ENCODE data around the gene TBC1D16. TPM values are rescaled to one million over a fixed set of nuclear protein-coding genes. Genes with fewer than 3 reads are reported as not detected.

Gene TBC1D16
- total RNA-seq, 1 donor from 2014 or later: 14.0 TPM

GRCh38 chr17:79984045-79984840 lies 51.4 kb downstream of the TBC1D16 start:
- DNase-seq: no peak
- intact Hi-C loops (cut with DNase I): no loop called here
- no peak for ATAC-seq (ENCODE audit: poor library complexity)

DNA sequence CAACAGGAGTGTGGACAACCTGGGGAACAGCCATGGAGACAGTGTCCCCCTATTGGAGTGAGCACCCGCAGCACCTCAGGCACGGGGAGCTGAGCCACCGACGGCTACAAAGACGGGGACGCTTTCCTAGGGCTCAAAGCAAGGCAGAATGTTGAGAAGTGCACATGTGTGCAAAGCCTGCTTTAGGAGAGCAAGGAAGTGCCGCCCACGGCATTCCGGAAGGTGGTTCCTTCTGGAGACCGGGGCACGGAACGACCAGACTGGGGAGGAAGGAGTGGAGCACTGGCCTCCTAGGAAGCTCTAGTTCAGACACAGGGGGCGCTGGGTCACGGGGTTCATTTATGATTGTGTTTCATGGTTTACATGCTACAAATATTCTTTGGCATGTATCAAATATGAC lies 52.2 kb downstream of the TBC1D16 start:
- ATAC-seq (ENCODE audit: poor library complexity) (no peak), DNase-seq (no peak)
- intact Hi-C loops (cut with DNase I): no loop called here

- DNase-seq (no peak), ATAC-seq (ENCODE audit: poor library complexity) (no peak)
- intact Hi-C loops (cut with DNase I): no loop called here
Observed at GRCh38 chr17:79982986-79983385, 52.7 kb downstream of the TBC1D16 start.

DNA sequence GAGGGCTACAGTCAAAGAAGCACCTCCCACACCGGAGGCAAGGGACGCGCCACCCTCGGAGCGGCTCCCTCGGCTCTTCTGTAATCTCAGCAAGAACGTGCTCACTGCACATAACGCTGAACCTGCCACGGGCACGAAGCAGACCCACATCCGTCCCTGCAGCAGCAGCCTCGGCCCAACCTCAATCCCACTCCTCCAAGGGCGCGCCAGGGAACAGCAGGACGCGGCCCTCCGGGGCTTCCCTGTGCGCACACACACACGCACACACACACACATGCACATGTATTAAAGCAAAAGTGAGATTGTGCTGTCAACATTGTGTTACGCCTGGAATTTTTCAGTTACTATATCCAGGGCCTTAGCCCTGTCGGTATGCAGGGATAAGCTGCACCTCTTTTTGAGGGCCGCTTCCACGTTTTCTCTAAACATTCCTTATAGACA lies 54.0 kb downstream of the TBC1D16 start:
- no peak for ATAC-seq (ENCODE audit: poor library complexity)

GRCh38 chr17:79981090-79981489 lies 54.6 kb downstream of the TBC1D16 start:
- no peak for ATAC-seq (ENCODE audit: poor library complexity)
- intact Hi-C loops (cut with DNase I): no loop called here
- no peak for DNase-seq

More for the DNA sequence above, 54.0 kb downstream of the TBC1D16 start:
- intact Hi-C loops (cut with DNase I): no loop called here
- DNase-seq: no peak

DNA sequence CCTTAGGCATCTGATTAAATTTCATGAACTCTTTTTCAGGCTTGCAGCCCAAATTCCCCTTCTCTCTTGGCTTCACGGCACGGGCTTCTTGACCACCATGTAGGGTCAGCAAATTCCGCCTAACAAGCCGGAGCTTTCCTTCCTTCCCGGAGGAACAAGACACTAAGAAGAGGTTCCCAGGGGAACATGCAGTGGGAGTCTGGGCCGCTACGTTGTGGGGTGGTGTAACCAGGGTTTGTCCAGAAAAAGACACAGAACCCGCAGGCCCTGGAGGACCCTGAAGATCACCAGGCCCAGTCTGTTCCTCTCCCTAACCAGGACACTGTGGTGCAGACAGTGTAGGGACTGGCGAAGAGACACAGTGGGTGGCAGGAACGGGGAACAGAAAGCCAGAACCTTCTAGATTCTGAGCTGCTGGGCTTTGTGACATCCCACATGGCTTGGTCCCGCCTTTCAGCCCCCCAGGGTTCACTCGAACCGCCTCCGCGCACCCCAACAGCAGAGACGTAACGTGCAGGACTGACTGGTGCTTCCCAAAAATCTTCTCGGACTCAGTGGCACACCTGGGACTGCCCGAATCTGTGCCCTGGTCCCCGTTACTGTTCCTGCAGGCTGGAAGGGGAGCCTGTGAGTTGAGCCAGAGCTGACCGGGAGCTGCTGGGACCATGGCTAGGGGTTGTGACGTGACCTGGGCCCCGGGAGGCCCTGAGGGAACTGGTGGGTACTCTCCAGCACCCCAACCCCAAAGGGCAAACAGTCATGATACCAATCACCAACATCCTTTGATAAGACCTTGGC lies 55.2 kb downstream of the TBC1D16 start:
- no peak for ATAC-seq (ENCODE audit: poor library complexity)
- intact Hi-C loops (cut with DNase I): no loop called here
- DNase-seq: no peak

DNA sequence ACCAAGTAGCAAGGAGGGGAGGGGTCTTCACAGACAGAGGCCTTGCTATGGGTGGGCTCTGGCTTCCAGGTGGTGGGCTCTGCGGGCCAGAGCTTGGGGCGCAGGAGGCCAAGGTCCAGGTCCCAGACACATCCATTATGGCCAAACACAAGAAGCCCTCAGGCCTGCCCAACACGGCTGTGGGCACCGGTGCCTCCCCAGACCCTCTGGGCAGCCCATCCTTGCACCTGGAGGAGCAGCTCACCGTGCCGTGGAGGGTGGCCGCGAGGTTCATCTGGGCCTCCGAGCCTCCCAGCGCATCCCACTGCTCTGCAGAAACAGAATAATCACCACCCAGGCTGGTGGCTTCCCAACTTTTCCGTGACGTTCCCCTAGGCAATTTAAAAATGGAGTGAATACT lies 55.9 kb downstream of the TBC1D16 start:
- ATAC-seq (ENCODE audit: poor library complexity) (no peak), DNase-seq (no peak)
- intact Hi-C loops (cut with DNase I): loop anchor here (10.0 kb wide), 1 partner anchor 135 kb away; no protein-coding TSS in a partner anchor

DNA sequence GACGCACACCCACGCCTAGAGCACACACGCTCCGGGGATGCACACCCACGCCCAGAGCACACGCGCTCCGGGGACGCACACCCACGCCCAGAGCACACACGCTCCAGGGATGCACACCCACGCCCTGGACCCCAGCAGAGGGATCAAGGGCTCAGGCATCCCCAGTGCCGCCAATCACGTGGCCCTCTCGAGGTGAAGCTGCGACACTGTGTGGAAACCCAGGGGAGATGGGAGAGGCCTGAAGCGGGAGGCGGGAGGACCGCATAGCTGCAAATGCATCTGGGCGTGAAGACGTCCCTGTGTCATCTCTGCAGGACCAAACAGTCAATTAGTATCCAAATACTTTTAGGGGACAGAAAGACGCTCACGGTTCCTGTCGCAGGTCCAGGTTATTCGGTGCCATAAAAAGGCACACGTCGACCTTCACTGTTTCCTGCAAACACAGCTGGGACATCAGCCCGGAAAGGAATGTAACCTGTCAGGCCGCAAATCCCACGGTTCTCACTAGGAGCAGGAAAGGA lies 56.4 kb downstream of the TBC1D16 start:
- intact Hi-C loops (cut with DNase I): loop anchor here (10.0 kb wide), 1 partner anchor 134 kb away; no protein-coding TSS in a partner anchor
- ATAC-seq (ENCODE audit: poor library complexity) (no peak), DNase-seq (no peak)

DNA sequence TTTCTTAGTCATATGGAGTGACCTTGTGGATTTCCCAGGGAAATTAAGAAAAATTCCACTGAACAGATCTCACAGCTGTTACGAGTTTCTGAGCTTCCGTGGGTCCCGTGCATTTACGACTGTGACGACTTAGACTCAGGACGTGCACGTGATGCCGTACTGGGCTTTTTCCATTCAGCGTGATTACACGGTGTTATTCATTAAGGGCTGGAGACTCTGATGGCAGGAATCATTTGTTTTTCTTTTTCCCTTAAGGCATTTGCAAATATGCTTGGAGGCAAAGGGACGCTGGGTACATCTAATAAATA lies 57.2 kb downstream of the TBC1D16 start:
- intact Hi-C loops (cut with DNase I): loop anchor here (10.0 kb wide), 1 partner anchor 134 kb away; no protein-coding TSS in a partner anchor
- ATAC-seq (ENCODE audit: poor library complexity) (no peak), DNase-seq (no peak)

DNA sequence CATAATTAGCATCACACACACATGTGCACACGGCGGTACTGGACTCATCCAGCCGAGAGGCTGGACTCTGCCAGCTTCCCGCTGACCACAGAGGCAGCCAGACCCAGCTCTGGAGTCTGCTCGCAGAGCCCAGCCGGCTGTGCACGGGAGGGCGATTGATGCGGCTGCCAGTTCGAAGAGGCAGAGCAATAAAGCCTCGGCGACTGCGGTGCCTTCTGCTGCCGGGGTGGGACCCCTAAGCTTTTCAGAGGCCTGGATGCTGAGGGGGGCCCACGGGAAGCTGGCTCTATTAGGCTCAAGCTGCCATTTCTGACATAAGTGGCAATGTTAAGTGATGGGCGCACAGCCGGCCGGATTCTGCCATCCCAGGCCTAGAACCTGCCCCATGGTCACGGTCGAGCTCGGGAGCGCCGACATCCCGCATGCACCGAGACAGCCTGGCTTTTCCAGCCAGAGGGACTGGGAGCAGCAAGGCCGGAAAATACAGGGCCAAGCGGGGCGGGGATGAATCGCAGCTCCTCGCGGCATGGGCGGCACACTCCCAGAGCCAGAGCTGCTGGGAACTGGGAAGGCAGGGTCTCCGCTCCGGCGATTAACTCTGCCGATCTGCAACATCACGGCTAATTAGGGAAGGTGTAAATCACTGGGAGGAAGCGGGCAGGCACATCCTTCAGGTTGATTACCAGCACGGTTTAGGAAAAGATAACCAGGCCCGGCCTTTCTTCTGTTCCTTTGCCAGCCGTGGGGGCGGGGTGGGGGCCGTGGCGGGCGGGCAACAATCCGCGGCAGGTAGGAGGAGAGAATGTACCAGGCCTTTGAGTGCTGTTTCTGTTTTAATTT lies 57.7 kb downstream of the TBC1D16 start:
- ATAC-seq (ENCODE audit: poor library complexity): no peak
- DNase-seq: no peak
- intact Hi-C loops (cut with DNase I): loop anchor here (10.0 kb wide), 1 partner anchor 133 kb away; no protein-coding TSS in a partner anchor

DNA sequence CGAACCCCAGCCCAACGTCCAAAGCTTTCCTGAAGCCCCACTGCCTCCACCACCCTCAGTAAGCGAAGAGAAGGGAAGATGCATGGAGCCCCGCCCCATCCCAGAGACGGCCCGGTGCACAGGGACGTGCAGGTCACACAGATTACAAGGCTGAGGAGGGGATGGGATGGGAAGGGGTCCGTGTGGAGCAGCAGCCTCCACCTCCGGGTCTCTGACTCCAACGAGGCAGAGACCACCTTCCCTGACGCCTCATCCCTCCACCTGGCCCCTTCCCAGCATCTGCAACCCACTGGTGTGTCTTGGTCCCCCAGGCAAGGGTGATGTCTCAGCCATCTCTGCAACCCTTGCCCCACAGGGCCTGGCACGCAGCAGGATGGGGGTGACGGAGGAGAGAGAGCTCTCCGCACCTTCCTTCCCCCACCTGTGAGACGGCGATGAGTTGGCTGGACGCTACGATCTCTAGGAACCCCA lies 58.5 kb downstream of the TBC1D16 start:
- ATAC-seq (ENCODE audit: poor library complexity) (no peak), DNase-seq (no peak)
- intact Hi-C loops (cut with DNase I): loop anchor here (10.0 kb wide), 1 partner anchor 132 kb away; no protein-coding TSS in a partner anchor

DNA sequence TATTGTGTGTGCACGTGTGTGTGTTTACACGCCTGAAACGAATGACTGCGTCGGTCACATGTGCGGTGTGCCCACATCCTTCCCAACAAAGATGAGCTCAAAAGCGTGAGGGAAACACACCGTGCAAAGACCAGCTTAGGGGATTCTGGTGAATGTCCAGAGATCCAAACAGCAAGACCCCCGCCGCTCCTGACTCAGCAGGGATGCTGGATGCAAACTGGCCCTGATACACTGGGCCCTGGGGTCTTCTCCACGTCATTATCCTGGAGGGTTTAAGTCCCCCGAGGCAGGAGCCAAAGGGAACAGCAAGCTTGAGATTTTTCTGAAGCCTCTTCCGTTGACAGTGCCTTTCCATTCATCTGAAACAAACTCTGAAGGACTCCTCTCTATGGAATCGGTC lies 59.2 kb downstream of the TBC1D16 start:
- DNase-seq: no peak
- ATAC-seq (ENCODE audit: poor library complexity): no peak
- intact Hi-C loops (cut with DNase I): loop anchor here (10.0 kb wide), 1 partner anchor 132 kb away; no protein-coding TSS in a partner anchor

DNA sequence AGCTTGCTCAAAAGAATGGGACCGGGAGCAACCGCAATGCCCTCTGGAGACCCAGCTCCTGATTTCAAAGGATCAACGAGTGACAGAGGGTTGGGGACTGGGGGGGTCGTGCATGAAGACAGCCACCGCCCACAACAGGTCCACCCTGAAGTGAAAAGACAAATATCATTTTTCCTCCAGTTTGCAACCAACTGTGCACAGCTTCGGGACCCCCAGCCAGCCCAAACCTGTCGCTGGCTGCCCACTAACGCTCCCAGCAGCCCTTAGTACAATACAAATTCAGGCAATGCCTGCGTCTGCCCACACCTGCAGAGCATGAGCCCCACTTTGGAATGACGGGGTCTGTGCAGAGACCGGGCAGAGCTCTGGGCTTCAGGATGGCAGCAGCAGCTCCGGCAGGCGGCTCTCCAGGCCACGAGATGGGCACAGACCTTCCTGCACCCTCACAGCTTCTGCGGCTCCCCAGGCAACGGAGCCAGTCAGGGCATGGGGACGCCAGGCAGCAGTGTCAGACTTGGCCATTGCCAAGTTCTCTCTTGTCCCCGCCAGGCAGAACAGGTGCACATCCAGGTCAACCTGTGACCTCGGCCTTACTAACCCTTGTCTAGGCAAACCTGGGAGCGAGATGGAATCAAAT lies 60.1 kb downstream of the TBC1D16 start:
- ATAC-seq (ENCODE audit: poor library complexity) (no peak), DNase-seq (no peak)
- intact Hi-C loops (cut with DNase I): loop anchor here (10.0 kb wide), 1 partner anchor 131 kb away; no protein-coding TSS in a partner anchor

DNA sequence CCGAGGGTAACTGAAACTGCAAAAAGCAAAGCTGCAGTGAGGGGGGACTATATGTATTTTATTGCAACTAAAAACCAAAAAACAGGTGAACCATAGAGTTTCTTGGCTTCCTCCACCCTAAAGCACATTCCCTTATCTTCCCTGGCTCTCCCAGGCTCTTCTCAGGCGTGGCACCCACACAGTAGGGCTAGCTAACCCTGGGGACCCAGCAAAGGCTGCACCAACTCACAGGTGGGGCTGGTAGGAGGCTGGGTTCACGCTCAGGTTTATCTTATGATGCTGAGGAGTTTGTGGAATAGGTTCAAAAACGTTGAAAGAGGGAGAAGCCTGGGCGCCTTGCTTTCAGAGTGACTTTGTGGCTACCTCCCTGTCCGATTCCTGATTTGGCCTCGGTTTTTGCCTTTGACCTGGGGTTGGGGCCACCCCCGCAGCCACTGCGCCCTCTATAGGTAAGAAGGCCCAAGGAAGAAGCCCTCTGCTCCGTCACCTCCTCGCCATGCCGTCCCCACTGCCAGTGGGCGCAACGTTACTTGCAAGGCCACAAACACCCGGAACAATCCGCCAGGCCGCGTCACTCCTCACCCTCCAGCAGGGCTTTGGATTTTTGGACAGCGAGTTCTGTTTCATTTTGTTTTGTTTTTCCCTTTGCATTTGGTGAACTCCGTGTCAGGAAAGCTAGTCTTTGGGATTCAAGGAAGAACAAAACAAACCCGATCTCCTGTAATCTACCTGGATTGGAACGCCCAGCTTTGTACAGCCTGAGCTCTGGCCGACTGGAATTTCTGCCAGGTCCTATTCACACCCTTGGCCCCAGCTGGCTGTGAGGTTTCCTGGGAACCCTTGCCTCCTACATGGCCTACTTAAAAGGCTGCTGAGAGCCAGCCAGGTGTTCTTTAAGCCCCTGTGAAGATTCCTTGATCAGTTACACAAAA lies 60.8 kb downstream of the TBC1D16 start:
- ATAC-seq (ENCODE audit: poor library complexity): no peak
- intact Hi-C loops (cut with DNase I): loop anchor here (10.0 kb wide), 1 partner anchor 130 kb away; no protein-coding TSS in a partner anchor
- no peak for DNase-seq

DNA sequence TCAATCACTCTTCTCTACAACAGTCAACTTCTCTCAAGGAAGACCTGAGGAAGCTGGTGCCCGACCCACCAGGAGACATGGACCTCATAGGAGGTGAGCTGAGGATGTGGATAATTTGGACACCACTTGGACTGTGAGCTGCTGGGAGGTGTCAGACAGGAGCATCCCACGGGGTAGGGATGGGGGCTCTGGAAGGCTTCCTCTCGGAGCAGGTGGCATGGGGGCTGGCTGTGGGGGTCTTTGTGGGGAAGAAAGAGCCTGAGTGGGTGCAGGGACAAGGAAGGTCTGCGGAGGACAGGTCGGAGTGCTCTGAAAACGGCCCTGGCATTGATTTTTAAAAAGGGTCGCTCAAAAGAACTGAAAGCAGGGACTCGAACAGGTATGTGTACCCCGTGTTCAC lies 64.0 kb downstream of the TBC1D16 start:
- no peak for ATAC-seq (ENCODE audit: poor library complexity)
- intact Hi-C loops (cut with DNase I): loop anchor here (10.0 kb wide), 1 partner anchor 127 kb away; no protein-coding TSS in a partner anchor
- no peak for DNase-seq

DNA sequence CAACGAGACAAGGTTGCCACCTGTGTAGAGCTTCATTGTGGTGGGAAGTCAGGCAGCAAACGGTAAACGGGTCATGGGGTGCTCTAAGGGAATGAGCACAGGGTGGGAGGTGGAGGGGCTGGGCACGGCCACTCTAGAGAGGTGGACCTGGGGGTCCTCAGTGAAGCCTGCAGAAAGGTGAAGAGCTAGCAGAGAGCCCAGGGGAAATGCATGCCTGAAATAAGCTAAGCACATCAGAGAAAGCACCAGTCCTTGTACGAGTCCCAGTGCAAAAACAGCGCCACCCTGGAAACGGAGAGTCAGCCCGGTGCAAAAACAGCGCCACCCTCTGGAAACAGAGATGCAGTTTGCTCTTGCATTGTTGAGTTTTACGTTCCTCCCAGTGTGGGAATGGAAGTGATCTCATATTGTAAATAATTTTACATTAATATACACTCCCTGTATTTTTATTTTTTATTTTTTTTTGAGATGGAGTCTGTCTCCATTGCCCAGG lies 65.0 kb downstream of the TBC1D16 start:
- ATAC-seq (ENCODE audit: poor library complexity): no peak
- no peak for DNase-seq
- intact Hi-C loops (cut with DNase I): loop anchor here (10.0 kb wide), 1 partner anchor 126 kb away; no protein-coding TSS in a partner anchor

DNA sequence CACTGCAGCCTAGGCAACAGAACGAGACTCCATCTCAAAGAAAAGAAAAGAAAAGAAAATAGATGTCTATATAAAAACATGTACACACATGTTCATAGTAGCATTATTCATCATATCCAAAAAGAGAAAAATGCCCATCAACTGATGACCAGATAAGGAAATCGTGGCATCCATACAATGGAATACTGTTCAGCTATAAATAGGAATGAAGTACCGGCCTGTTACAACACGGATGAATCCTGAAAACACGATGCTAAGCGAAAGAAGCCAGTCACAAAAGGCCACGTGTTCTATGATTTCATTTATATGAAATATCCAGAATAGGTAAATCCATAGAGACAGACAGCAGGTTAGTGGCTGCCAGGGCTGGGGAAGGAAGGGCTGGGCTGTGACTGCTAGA lies 65.8 kb downstream of the TBC1D16 start:
- intact Hi-C loops (cut with DNase I): loop anchor here (10.0 kb wide), 1 partner anchor 125 kb away; no protein-coding TSS in a partner anchor
- no peak for ATAC-seq (ENCODE audit: poor library complexity)

More for the DNA sequence above, 65.8 kb downstream of the TBC1D16 start:
- DNase-seq: no peak
